HG03442 (cell line): ENCODE measurements around the gene NAP1L5.

Source experiments
- ATAC-seq: cut with Tn5 transposase; IDR thresholded peaks from one replicate; pipeline ENCODE4 v1.9.1; 2021; ENCODE audit warnings: mild to moderate bottlenecking, moderate library complexity; ENCODE audit not compliant: unreplicated experiment

Gene NAP1L5

GRCh38 chr4:88722828-88723227 lies 25.2 kb upstream of the NAP1L5 start:
- ATAC-seq = no peak

DNA sequence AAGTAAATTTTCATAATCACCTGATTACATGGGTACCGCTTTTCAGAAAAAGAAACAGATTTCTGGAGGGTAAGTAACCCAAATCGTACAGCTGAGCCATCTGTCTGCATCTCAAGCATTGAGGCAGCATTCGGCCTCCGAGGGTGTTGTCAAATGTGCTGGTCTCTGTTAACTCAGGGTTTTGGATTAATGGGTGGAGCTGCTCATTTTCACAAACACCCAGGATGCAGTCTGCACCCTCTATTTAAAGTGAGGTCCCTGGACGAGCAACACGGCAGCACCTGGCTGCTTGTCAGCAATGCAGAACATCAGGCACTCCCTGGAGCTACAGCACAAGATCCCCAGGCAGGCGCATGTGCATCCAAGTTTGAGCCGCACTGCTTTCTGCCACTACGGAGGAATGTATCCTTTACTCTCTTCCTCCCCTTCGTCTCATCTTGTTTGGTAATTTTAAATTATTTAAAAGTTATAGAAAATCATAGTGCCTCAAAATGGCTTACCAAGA lies 24.7 kb upstream of the NAP1L5 start:
- no peak for ATAC-seq

DNA sequence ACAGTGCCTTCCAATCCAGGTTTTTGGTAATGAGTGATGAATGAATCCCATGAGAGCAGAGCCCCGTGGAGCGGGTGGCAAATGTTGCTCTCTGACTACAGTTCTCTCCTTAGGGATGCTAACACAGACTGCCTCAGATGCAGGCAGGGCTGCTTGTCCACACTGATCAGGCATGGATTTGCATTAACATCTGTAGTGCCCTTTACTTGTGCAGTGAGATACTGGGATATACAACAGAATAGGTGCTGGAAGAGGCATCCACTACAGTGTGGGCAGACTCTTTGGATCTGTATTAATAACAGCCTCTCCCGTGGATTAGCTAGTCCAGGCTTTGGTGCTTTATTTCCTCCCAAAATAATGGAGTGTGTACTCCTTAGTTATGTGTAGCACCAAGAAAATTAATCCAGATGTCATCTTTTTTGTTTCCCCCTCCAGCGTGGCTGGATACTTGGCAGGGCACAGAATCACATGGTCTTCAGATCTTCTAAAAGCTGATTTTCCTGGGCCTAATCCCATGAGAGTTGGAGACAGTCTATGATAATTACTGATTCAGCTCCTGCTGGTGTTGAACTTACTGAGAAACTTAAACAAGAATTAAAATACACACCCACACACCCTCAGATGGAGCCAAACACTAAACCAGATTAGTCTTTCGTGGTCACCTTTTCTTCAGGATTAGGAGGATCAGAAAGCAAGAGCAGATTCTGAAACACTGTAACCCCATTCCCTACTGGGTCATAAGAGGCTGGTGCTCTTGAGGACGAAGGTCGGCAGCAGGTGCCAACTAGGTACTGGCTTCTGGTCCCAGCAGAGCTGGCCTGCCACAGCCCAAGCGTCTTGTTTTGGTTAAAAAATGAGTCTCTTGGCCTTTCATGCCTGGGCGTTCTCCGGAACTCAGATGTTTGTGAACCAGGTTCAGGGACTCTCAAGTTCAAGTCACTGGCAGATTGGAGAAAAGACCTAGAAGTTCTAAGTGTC lies 23.1 kb upstream of the NAP1L5 start:
- no peak for ATAC-seq

- no peak for ATAC-seq
These were observed 21.8 kb upstream of the NAP1L5 start for GRCh38 chr4:88719381-88719780.

GRCh38 chr4:88718098-88718497 lies 20.5 kb upstream of the NAP1L5 start:
- ATAC-seq = no peak

DNA sequence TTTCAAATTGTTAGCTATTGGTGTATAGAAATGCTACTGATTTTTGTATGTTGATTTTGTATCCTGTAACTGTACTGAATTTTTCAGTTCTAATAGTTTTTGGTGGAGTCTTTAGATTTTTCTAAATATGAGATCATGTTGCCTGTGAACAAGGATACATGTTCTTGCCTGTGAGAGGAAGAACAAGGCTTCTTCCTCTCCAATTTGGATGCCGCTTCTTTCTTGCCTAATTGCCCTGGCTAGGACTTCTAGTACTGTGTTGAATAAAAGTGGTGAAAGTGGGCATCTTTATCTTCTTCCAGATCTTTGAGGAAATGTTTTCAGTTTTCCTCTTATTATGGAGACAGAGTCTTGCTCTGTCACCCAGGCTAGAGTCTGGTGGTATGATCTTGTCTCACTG lies 16.2 kb upstream of the NAP1L5 start:
- no peak for ATAC-seq

DNA sequence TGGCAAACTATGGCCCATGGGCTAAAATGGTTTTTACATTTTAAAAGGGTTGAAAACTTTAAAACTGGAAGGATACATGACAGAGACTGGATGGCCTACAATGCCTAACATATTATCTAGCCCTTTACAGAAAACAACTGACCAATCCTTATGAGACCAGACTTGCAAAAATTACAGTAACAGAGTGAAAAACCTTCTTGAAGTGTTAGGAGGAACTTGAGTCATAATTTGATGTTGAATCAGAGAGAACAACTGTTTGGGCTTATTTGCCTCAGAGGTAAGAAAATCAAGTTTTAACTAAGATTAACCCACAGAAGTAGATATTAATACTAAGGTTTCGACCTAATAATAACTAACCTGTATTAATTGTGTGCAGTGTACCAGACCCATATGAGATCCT lies 12.4 kb upstream of the NAP1L5 start:
- ATAC-seq = no peak

DNA sequence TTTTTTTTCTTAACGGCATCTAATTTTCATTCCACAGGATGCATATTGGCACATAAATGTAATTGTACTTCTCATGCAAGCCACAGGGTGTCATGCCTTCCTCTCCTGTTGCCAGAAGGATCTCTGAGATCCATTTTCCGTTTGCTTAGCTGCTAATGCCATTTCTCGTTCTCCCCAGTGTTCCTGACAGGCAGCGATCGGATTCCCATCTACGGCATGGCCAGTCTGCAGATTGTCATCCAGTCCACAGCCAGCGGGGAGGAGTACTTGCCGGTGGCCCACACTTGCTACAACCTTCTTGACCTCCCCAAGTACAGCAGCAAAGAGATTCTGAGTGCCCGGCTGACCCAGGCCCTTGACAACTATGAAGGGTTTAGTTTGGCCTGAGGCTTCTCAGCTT lies 8.9 kb upstream of the NAP1L5 start:
- no peak for ATAC-seq

DNA sequence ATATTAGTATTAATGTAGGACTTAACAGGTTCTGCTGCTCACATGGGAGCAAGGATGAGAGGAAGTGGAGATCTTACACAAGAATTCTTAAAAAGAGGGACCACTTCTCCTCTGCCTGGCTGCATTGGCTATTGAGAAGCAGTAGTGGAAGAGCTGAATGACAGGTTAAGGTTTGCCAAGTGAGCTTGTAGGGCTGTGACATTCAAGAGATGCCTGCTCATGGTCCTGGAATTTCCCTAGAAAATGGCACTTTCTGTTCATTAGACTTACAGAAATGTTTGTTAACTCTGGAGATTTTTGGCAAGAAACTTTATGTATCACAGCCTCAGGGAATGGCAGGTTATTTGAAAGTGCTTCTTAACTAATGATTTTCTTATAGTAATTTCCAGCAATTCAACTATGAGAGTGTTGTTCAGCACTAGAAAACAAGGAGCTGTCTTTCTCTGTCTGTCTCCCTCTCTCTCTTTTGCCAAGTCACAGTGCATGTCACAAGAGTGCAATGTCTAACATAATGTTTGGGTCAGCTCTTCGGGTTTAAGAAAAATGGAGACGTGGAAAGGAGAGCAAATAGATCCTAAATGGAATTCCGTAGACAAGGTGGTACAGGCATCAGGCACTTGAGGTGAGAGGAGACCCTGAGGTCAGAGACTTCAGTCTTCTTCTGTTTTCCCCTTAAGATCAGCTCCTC lies 8.3 kb upstream of the NAP1L5 start:
- no peak for ATAC-seq

DNA sequence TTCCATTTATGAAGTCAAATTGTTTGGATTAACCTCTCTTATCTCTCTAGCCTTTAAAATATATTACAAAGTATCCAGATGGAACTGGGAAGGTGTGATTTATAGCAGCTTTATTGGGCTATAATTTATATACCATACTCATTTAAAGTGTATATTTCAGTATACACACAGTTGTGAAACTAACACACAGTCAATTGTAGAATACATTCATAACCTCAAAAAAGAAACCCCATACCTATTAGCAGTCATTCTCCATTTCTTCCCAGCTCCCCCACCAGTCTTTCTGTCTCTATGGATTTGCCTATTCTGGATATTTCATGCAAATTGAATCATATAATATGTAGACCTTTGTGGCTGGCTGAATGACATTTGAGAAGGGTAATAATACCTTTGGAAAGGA lies 7.6 kb upstream of the NAP1L5 start:
- ATAC-seq = no peak

- ATAC-seq = no peak
These were observed 5.2 kb upstream of the NAP1L5 start for GRCh38 chr4:88702782-88703181.

- ATAC-seq = no peak
These were observed 890 bp upstream of the NAP1L5 start for GRCh38 chr4:88698519-88698918.

DNA sequence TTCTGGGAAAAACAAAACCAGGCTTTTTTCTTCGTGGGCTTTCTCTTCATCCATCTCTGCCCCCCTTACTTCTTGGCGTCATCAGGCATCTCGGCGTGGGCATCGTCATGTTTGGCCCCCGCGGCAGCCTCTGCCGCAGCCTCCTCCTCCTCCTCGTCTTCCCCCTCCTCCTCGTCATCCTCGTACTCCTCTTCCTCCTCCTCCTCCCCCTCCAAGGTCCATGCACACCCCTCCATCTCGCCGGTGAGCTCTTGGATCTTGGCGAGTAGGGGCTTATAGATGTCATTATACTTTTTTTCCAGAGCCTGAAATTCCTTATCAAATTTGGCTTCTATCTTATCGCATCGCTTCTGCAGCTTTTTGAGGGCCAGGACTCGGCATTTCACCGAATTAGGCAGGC lies 488 bp downstream of the NAP1L5 start:
- no peak for ATAC-seq

- no peak for ATAC-seq
These were observed 999 bp downstream of the NAP1L5 start for GRCh38 chr4:88696630-88697029.

- no peak for ATAC-seq
These were observed 3.8 kb downstream of the NAP1L5 start for GRCh38 chr4:88693792-88694191.

- no peak for ATAC-seq
These were observed 7.3 kb downstream of the NAP1L5 start for GRCh38 chr4:88690355-88690754.

DNA sequence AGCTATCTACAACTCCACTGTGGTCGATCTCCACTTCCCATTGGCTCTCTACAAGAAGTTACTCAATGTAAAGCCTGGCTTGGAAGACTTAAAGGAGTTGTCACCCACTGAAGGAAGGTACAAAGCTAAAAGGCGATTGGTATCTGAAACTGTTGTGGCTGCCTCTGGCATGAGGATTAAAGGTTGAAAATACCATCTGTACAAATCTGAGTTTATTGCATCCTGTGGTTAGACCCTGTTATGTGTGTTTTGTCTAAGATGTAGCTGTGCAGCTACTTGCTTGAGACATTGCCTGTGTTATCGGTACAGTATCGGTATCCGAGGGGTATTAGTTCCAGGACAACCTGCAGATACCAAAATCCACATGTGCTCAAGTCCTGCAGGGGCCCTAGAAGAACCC lies 16.4 kb downstream of the NAP1L5 start:
- no peak for ATAC-seq

DNA sequence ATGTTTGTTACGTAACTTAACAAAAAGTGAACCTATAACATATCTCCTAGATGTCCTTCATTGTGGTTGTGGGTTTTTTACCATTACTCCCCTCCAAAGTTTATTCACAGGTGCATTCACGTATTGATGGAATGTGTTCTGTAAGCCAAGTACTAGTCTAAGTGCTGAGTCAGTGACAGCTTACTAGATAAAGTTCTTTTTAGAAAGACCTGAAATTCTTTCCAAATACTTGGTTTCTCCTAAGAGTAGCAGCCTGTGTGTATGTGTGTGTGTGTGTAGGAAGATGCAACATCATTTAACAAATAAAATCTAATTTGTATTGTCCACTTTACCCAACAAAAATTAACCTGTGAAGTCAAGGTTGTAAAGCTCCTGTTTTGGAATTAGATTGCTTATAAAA lies 22.1 kb downstream of the NAP1L5 start:
- ATAC-seq = no peak

DNA sequence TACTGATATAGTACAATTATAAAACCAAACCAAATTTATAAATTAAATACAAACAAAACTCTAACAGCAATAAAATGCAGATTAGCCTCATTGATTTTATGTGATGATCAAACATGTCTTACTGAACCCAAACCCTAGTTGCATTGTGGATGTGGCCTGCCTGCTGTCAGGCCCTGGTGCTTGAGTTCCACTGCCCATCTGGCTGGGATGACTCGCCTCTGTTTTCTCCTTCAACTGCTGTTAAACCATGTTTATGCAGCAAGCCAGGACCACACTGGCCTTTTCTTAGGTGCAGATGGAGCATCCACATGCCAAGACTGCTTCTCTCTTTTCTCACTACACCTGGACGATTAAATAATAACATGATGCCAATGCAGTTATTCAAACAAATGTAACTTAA lies 22.6 kb downstream of the NAP1L5 start:
- ATAC-seq = no peak

GRCh38 chr4:88674565-88674964 lies 23.1 kb downstream of the NAP1L5 start:
- no peak for ATAC-seq

GRCh38 chr4:88673886-88674285 lies 23.7 kb downstream of the NAP1L5 start:
- no peak for ATAC-seq

- ATAC-seq = peak; percentile 77
These were observed 24.6 kb downstream of the NAP1L5 start for GRCh38 chr4:88672987-88673386.
